DOHH2 (cell line): ENCODE data around the gene RGS16.

Experiments
- H3F3A ChIP-seq: fragments of 200-600 bp; sonication (generic), shearing (Covaris generic); 2 replicates; pipeline ENCODE4 v1.6.0; 2016; ENCODE audit warnings: antibody characterized with exemption, mild to moderate bottlenecking; ENCODE audit not compliant: control insufficient read depth, insufficient read depth
- H3K27ac ChIP-seq: fragments of 200-600 bp; sonication (generic); 2 replicates; pipeline ENCODE4 v1.5.1; 2014; ENCODE audit warnings: low read depth, mild to moderate bottlenecking, low read length, moderate library complexity
- H3K27me3 ChIP-seq: fragments of 200-600 bp; sonication (generic); 2 replicates; pipeline ENCODE4 v1.6.1; 2014; ENCODE audit warnings: mild to moderate bottlenecking, low read length, mixed read lengths; ENCODE audit not compliant: control insufficient read depth
- H3K36me3 ChIP-seq: fragments of 200-600 bp; sonication (generic); 2 replicates; pipeline ENCODE4 v1.6.1; 2014; ENCODE audit warnings: mild to moderate bottlenecking, low read length, moderate library complexity, mixed read lengths; ENCODE audit not compliant: control insufficient read depth
- H3K4me1 ChIP-seq: fragments of 200-600 bp; sonication (generic); 2 replicates; pipeline ENCODE4 v1.6.1; 2014; ENCODE audit warnings: mild to moderate bottlenecking, low read length, mixed read lengths; ENCODE audit not compliant: control insufficient read depth
- H3K4me2 ChIP-seq: fragments of 200-600 bp; sonication (generic); 2 replicates; pipeline ENCODE4 v1.6.0; 2014; ENCODE audit warnings: mild to moderate bottlenecking, low read length, moderate library complexity
- H3K4me3 ChIP-seq: fragments of 200-600 bp; sonication (generic); 2 replicates; pipeline ENCODE4 v1.5.1; 2014; ENCODE audit warnings: mild to moderate bottlenecking, low read length, mixed read lengths
- H3K79me2 ChIP-seq: fragments of 200-600 bp; sonication (generic); 2 replicates; pipeline ENCODE4 v1.6.1; 2014; ENCODE audit warnings: mild to moderate bottlenecking, low read length, mixed read lengths; ENCODE audit not compliant: control insufficient read depth
- H3K9me2 ChIP-seq: fragments of 200-600 bp; sonication (generic); replicated peaks from 2 replicates; pipeline ENCODE4 v1.6.1; 2014; ENCODE audit warnings: mild to moderate bottlenecking, low read length, mixed read lengths; ENCODE audit not compliant: control insufficient read depth
- H3K9me3 ChIP-seq: fragments of 200-600 bp; sonication (generic); 2 replicates; pipeline ENCODE4 v1.6.1; 2014; ENCODE audit warnings: antibody characterized with exemption, low read length, mixed read lengths; ENCODE audit not compliant: control insufficient read depth, insufficient read depth
- H4K20me1 ChIP-seq: fragments of 200-600 bp; sonication (generic); 2 replicates; pipeline ENCODE4 v1.6.0; 2014; ENCODE audit warnings: low read depth, mild to moderate bottlenecking, antibody characterized with exemption, low read length, moderate library complexity; ENCODE audit not compliant: control insufficient read depth, insufficient read depth
- EZH2phosphoT487 ChIP-seq: fragments of 200-600 bp; sonication (generic); IDR thresholded peaks from 2 replicates; pipeline ENCODE4 v1.6.1; 2017; ENCODE audit warnings: borderline replicate concordance, mild to moderate bottlenecking, antibody characterized with exemption, low read length, moderate library complexity, mixed read lengths
- TF ChIP-seq, protein P1 (sequence below): fragments of 200-600 bp; sonication (generic); IDR thresholded peaks from one replicate; pipeline ENCODE4 v1.5.1; 2014; ENCODE audit warnings: antibody characterized with exemption, mild to moderate bottlenecking, low read depth, low read length; ENCODE audit not compliant: poor library complexity, severe bottlenecking

Gene RGS16, protein sequence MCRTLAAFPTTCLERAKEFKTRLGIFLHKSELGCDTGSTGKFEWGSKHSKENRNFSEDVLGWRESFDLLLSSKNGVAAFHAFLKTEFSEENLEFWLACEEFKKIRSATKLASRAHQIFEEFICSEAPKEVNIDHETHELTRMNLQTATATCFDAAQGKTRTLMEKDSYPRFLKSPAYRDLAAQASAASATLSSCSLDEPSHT

DNA sequence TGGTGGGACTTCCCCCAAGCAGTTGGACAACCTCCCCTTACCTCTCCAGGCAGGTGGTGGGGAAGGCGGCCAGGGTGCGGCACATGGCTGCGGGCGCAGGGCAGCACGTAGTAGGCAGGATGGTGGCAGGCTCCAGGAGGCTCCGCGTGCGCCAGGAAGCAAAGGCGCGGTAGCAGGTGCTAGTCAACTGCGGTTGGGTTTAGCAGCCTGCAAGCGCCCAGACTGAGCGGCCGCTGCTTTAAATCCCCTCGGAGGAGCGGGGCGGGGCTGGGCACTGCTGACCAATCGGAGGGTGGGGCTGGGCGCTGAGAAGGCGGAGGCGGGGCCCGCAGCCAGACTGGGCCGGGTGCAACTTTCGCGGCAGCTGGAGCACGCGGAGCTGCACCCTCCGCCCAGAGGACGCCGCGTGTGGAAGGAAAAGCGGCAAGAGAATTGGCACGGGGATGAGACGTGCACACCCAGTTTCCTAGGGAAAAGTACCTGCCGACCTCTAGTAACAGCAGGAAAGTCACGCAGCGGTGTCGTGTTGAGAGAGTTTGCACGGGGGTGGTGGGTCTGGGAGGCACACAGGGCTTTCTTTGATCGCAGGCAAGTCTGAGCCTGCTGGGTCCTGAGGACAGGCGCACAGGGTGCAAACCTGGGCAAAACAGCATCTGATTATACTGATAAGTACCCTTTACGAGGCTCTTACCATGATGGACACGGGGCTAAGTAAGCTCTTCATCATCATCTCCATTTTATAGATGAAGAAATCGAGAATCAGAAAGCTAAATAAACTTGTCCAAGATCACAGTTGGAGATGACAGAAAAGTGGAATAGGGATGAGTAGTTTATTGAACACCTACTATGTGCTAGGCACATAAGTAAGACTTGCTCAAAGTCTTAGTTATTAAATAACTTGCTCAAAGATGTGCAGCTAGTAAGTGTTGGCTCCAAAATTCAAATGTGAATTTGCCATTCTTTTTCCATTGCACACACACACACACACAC lies at the start of gene RGS16:
TSS of gene RGS16 (minus strand) at position 215 of the 990 bp plus-strand sequence. CDS start at position 85, 130 bp downstream.
- peaks cover 46% of the 10 kb centered on the region for H3K36me3 ChIP-seq
- peaks cover 41% of the 10 kb centered on the region for H3K79me2 ChIP-seq
- peak within 1 kb of the TSS; percentile 61 for H3K27ac ChIP-seq
- peak within 1 kb of the TSS; percentile 87 for H3K4me3 ChIP-seq
- peak within 1 kb of the TSS; percentile 95 for H3K4me2 ChIP-seq
- peaks cover 24% of the 10 kb centered on the region for H4K20me1 ChIP-seq
- peaks cover 12% of the 10 kb centered on the region for H3F3A ChIP-seq
- TF ChIP-seq EZH2phosphoT487, result no peak
- TF ChIP-seq, protein P1, sequence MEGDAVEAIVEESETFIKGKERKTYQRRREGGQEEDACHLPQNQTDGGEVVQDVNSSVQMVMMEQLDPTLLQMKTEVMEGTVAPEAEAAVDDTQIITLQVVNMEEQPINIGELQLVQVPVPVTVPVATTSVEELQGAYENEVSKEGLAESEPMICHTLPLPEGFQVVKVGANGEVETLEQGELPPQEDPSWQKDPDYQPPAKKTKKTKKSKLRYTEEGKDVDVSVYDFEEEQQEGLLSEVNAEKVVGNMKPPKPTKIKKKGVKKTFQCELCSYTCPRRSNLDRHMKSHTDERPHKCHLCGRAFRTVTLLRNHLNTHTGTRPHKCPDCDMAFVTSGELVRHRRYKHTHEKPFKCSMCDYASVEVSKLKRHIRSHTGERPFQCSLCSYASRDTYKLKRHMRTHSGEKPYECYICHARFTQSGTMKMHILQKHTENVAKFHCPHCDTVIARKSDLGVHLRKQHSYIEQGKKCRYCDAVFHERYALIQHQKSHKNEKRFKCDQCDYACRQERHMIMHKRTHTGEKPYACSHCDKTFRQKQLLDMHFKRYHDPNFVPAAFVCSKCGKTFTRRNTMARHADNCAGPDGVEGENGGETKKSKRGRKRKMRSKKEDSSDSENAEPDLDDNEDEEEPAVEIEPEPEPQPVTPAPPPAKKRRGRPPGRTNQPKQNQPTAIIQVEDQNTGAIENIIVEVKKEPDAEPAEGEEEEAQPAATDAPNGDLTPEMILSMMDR, result no peak
- no peaks in the 10 kb centered on the region for H3K27me3 ChIP-seq
- peaks cover 60% of the 10 kb centered on the region for H3K4me1 ChIP-seq
- H3K9me3 ChIP-seq, result no peaks in the 10 kb centered on the region
- H3K9me2 ChIP-seq, result no peaks in the 10 kb centered on the region

- Histone ChIP-seq H3K9me2 (no peaks in the 10 kb centered on the region), H3K36me3 (no peaks in the 10 kb centered on the region), H3K9me3 (no peaks in the 10 kb centered on the region), H3K27me3 (no peaks in the 10 kb centered on the region), H3K4me1 (peaks cover 55% of the 10 kb centered on the region), H3K4me2 (no peak overlapping the region), H4K20me1 (no peaks in the 10 kb centered on the region), H3K79me2 (no peaks in the 10 kb centered on the region), H3K27ac (no peak overlapping the region), H3K4me3 (no peak overlapping the region), H3F3A (no peaks in the 10 kb centered on the region)
- TF ChIP-seq, protein P1, result no peak
- no peak for TF ChIP-seq EZH2phosphoT487
These were observed 49.8 kb upstream of the RGS16 start for GRCh38 chr1:182653986-182654385.

DNA sequence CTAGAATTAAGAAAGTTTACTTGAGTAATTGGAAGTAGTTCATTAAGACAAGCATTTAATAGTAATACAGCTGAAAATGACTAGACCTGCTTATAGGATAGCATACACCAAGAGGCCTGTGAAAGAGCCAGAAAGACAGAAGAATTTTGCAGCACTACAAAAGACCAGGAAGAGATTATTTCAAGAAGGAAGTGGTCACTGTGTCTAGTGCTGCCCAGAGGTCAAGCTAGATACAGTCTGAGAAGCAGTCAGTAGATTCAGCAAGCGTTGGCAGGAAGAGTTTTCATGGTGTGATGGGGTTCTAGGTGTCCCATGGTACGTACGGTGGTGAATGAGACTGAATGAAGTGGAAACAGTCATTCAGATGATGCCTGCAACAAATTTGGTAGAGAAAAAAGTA lies 48.7 kb upstream of the RGS16 start:
- H3K9me3 ChIP-seq, result no peaks in the 10 kb centered on the region
- no peaks in the 10 kb centered on the region for H3K79me2 ChIP-seq
- H3K27ac ChIP-seq, result 0 out of 2 replicates have a peak overlapping the region, but pooled peaks have one; percentile 49
- H4K20me1 ChIP-seq, result no peaks in the 10 kb centered on the region
- H3K4me2 ChIP-seq, result no peak overlapping the region
- no peaks in the 10 kb centered on the region for H3K9me2 ChIP-seq
- H3K27me3 ChIP-seq, result no peaks in the 10 kb centered on the region
- no peak for TF ChIP-seq EZH2phosphoT487
- TF ChIP-seq, protein P1, result no peak
- no peaks in the 10 kb centered on the region for H3K36me3 ChIP-seq
- H3K4me3 ChIP-seq, result no peak overlapping the region
- H3F3A ChIP-seq, result no peaks in the 10 kb centered on the region
- H3K4me1 ChIP-seq, result peaks cover 66% of the 10 kb centered on the region
